ENCODE results near the gene LIPK.

LIPK gene

GRCh38 chr10:88783724-88784123 lies 77.7 kb downstream of the LIPK start:
- peak; percentile 29 for DNase-seq (ENCODE audit: low read depth)
- H3K4me3 ChIP-seq (ENCODE audit: low read length), result no peak overlapping the region
- TF ChIP-seq, protein P1, sequence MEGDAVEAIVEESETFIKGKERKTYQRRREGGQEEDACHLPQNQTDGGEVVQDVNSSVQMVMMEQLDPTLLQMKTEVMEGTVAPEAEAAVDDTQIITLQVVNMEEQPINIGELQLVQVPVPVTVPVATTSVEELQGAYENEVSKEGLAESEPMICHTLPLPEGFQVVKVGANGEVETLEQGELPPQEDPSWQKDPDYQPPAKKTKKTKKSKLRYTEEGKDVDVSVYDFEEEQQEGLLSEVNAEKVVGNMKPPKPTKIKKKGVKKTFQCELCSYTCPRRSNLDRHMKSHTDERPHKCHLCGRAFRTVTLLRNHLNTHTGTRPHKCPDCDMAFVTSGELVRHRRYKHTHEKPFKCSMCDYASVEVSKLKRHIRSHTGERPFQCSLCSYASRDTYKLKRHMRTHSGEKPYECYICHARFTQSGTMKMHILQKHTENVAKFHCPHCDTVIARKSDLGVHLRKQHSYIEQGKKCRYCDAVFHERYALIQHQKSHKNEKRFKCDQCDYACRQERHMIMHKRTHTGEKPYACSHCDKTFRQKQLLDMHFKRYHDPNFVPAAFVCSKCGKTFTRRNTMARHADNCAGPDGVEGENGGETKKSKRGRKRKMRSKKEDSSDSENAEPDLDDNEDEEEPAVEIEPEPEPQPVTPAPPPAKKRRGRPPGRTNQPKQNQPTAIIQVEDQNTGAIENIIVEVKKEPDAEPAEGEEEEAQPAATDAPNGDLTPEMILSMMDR (conservative IDR thresholded peaks at IDR 0.05; ENCODE audit: low read length), result no peak

- DNase-seq (ENCODE audit: low read depth), result no peak
- TF ChIP-seq, protein P1 (conservative IDR thresholded peaks at IDR 0.05; ENCODE audit: low read length), result no peak
- H3K4me3 ChIP-seq (ENCODE audit: low read length), result no peak overlapping the region
Measured at GRCh38 chr10:88786032-88786770, 80.2 kb downstream of the LIPK start.

- TF ChIP-seq, protein P1 (conservative IDR thresholded peaks at IDR 0.05; ENCODE audit: low read length), result no peak
- no peak for DNase-seq (ENCODE audit: low read depth)
Measured at GRCh38 chr10:88787463-88787862, 81.4 kb downstream of the LIPK start.

GRCh38 chr10:88788924-88789323 lies 82.9 kb downstream of the LIPK start:
- TF ChIP-seq, protein P1 (conservative IDR thresholded peaks at IDR 0.05; ENCODE audit: low read length), result no peak
- no peak for DNase-seq (ENCODE audit: low read depth)
- no peak overlapping the region for H3K4me3 ChIP-seq (ENCODE audit: low read length)

More at GRCh38 chr10:88787463-88787862, 81.4 kb downstream of the LIPK start:
- no peak overlapping the region for H3K4me3 ChIP-seq (ENCODE audit: low read length)

GRCh38 chr10:88791924-88792323 lies 85.9 kb downstream of the LIPK start:
- DNase-seq (ENCODE audit: low read depth), result peak; percentile 13
- TF ChIP-seq, protein P1 (conservative IDR thresholded peaks at IDR 0.05; ENCODE audit: low read length), result peak; percentile 56
- no peak overlapping the region for H3K4me3 ChIP-seq (ENCODE audit: low read length)

DNA sequence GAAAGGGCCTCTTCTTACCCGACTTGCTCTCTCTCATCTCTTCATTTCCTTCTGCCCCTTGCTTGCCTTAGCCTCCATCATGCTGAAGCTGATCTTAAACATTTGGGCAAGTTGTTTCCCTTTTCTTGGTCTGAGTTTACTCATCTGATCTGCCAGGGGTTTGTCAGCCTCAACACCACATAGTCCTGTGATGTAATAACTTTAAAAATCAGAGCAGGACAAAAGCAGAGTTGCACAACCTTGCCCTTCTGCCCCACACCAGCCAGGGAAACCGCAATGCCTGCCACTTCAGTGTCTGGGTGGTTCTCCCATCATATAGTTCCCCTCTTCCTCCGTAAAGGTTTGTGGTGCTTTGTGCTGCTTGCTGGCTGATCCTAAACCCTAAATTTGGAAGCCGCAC lies 86.6 kb downstream of the LIPK start:
- DNase-seq (ENCODE audit: low read depth), result peak; percentile 28
- TF ChIP-seq, protein P1 (conservative IDR thresholded peaks at IDR 0.05; ENCODE audit: low read length), result no peak
- no peak overlapping the region for H3K4me3 ChIP-seq (ENCODE audit: low read length)

DNA sequence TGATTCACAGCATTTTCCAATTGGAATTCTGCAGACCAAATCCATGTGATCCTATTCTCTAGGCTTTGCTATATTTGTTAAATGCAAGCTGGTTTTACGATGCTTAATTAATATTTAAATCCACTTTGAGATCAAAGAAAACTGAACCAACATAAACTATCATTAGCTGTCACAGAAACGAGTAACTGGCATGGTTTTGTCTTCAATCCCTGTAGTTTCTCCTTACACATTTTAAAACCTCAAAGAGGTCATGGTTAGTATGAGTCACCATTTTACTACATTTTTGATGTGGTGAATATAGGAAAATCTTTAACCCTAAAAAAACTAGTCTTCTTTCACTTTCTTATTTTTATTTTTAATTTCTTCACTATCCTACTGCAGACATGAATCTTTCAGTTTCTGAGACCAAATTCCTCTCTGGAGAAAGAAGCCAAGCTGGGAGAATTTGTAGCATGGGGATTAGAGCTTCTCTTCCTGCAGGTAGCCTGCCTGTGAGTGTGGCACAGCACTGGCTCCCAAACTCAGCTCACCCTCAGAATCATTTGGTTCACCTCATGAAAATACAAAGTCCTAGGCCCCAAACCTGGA lies 87.8 kb downstream of the LIPK start:
- DNase-seq (ENCODE audit: low read depth), result peak; percentile 25
- TF ChIP-seq, protein P1 (conservative IDR thresholded peaks at IDR 0.05; ENCODE audit: low read length), result no peak
- no peak overlapping the region for H3K4me3 ChIP-seq (ENCODE audit: low read length)

Measured in AG10803 (cell line).